A673 (cell line): ENCODE measurements around the gene TSHB.

Experiments used
- EZH2 ChIP-seq: fragments of 200-600 bp; sonication (generic); IDR thresholded peaks from 2 replicates; pipeline ENCODE4 v1.6.1; 2017; ENCODE audit warnings: borderline replicate concordance, low read depth, mild to moderate bottlenecking, mixed read lengths, antibody characterized with exemption, low read length; ENCODE audit not compliant: poor library complexity, severe bottlenecking
- TF ChIP-seq, protein P1 (sequence below): fragments of 300-800, 200-600 bp; sonication (generic); conservative IDR thresholded peaks from 2 replicates; pipeline ENCODE4 v1.5.1; 2017; ENCODE audit warnings: low read depth, mild to moderate bottlenecking, antibody characterized with exemption, low read length, moderate library complexity, mixed read lengths

DNA sequence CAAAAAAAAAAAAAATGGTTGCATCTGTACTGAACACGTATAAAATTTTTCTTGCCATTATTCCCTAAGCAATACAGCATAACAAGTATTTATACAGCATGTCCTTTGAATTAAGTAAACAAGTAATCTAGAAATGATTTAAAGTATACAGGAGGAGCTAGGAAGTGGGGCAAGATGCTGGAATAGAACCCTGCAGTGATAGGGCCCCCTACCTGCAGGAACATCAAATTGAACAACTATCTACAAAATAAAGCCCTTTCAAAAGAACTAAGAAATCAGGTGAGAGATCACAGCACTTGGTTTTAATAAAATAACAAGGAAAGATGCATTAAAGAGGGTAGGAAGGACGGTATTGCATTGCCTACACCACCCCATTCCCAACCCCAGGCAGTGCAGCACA lies 10.9 kb downstream of the TSHB start:
- no peak for TF ChIP-seq EZH2
- TF ChIP-seq, protein P1, sequence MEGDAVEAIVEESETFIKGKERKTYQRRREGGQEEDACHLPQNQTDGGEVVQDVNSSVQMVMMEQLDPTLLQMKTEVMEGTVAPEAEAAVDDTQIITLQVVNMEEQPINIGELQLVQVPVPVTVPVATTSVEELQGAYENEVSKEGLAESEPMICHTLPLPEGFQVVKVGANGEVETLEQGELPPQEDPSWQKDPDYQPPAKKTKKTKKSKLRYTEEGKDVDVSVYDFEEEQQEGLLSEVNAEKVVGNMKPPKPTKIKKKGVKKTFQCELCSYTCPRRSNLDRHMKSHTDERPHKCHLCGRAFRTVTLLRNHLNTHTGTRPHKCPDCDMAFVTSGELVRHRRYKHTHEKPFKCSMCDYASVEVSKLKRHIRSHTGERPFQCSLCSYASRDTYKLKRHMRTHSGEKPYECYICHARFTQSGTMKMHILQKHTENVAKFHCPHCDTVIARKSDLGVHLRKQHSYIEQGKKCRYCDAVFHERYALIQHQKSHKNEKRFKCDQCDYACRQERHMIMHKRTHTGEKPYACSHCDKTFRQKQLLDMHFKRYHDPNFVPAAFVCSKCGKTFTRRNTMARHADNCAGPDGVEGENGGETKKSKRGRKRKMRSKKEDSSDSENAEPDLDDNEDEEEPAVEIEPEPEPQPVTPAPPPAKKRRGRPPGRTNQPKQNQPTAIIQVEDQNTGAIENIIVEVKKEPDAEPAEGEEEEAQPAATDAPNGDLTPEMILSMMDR = 0 out of 2 replicates have a peak, but pooled peaks have one; percentile 25
